PC-3 (cell line): ENCODE measurements around the gene EXOC2. TPM values are rescaled to one million over a fixed set of nuclear protein-coding genes. Genes with fewer than 3 reads are reported as not detected.

Experiments used
- ATAC-seq: fragments of 200-7000 bp; cut with Tn5 transposase; 2 replicates; pipeline ENCODE4 v1.9.1; 2020; ENCODE audit warnings: mild to moderate bottlenecking, moderate library complexity
- BruUV-seq: library from RNA; stranded (reverse); fragments of 400-500 nt; replicated peaks from 2 replicates; lab custom pipeline; 2021; lab: Mats Ljungman, UMichigan
- CTCF ChIA-PET: fragments of 300-600 bp; sonication (Branson Sonifier 250); formaldehyde crosslinking; loops from one replicate; lab custom pipeline; 2022; ENCODE audit warnings: antibody characterized with exemption; lab: Charles Lee
- POLR2A ChIA-PET: fragments of 300-600 bp; sonication (Branson Sonifier 250); formaldehyde crosslinking; loops from one replicate; lab custom pipeline; 2022; ENCODE audit warnings: antibody characterized with exemption; ENCODE audit not compliant: unreplicated experiment; lab: Charles Lee
- DNase-seq: peaks from one replicate; pipeline ENCODE4 v3.0.0-alpha.2; 2015
- H2AFZ ChIP-seq: fragments of 300-600 bp; sonication (generic); 2 replicates; pipeline ENCODE4 v1.6.0; 2016; ENCODE audit warnings: antibody characterized with exemption, low read length
- H3F3A ChIP-seq: fragments of 300-600 bp; sonication (generic); one replicate; pipeline ENCODE4 v1.6.0; 2017; ENCODE audit warnings: antibody characterized with exemption, low read length, control low read depth, mild to moderate bottlenecking; ENCODE audit not compliant: unreplicated experiment
- H3K27ac ChIP-seq: fragments of 300-600 bp; sonication (generic); 2 replicates; pipeline ENCODE4 v1.5.1; 2016; ENCODE audit warnings: mild to moderate bottlenecking, low read length
- H3K27me3 ChIP-seq: fragments of 300-600 bp; sonication (generic); 2 replicates; pipeline ENCODE4 v1.6.1; 2016; ENCODE audit warnings: low read length, mixed read lengths
- H3K36me3 ChIP-seq: fragments of 300-600 bp; sonication (generic); 2 replicates; pipeline ENCODE4 v1.6.1; 2016; ENCODE audit warnings: low read depth, mixed run types, low read length, mixed read lengths
- H3K4me1 ChIP-seq: fragments of 300-600 bp; sonication (generic); 2 replicates; pipeline ENCODE4 v1.5.1; 2016; ENCODE audit warnings: low read length; ENCODE audit not compliant: insufficient read depth
- H3K4me2 ChIP-seq: fragments of 300-600 bp; sonication (generic); 2 replicates; pipeline ENCODE4 v1.6.0; 2016; ENCODE audit warnings: low read length
- H3K4me3 ChIP-seq: fragments of 300-600 bp; sonication (generic); 2 replicates; pipeline ENCODE4 v1.5.1; 2016; ENCODE audit warnings: mild to moderate bottlenecking, low read length, mixed read lengths
- H3K79me2 ChIP-seq: fragments of 300-600 bp; sonication (generic); 2 replicates; pipeline ENCODE4 v1.6.1; 2017; ENCODE audit warnings: low read length, mixed read lengths
- H3K9ac ChIP-seq: fragments of 300-600 bp; sonication (generic); 2 replicates; pipeline ENCODE4 v1.6.0; 2016; ENCODE audit warnings: mild to moderate bottlenecking, low read length
- H3K9me2 ChIP-seq: fragments of 300-600 bp; sonication (generic); replicated peaks from 2 replicates; pipeline ENCODE4 v1.6.1; 2016; ENCODE audit warnings: mixed run types, low read length, mixed read lengths
- H3K9me3 ChIP-seq: fragments of 300-600 bp; sonication (generic); 2 replicates; pipeline ENCODE4 v1.6.1; 2016; ENCODE audit warnings: low read length, mixed read lengths
- H4K20me1 ChIP-seq: fragments of 300-600 bp; sonication (generic); 2 replicates; pipeline ENCODE4 v1.6.1; 2016; ENCODE audit warnings: low read length, mixed read lengths
- EZH2 ChIP-seq: fragments of 300-600 bp; sonication (generic); IDR thresholded peaks from one replicate; pipeline ENCODE4 v1.6.1; 2017; ENCODE audit warnings: antibody characterized with exemption, mild to moderate bottlenecking, low read length; ENCODE audit not compliant: unreplicated experiment
- EZH2phosphoT487 ChIP-seq: fragments of 300-600 bp; sonication (generic); IDR thresholded peaks from 2 replicates; pipeline ENCODE4 v1.6.1; 2018; ENCODE audit warnings: mild to moderate bottlenecking, antibody characterized with exemption, low read length, borderline replicate concordance
- intact Hi-C: fragments of 100-400 bp; cut with micrococcal nuclease; formaldehyde crosslinking; loops from 2 replicates; pipeline ENCODE4 v1.9.0; 2023
- total RNA-seq: library from RNA; depleted of rRNA; stranded (reverse); fragments of >200 nt; gene quantifications from 2 replicates; pipeline ENCODE4 v1.2.3, GENCODE V29; 2014
- TF ChIP-seq, protein P1 (sequence below): fragments of 300-600 bp; sonication (generic); conservative IDR thresholded peaks from 2 replicates; pipeline ENCODE4 v1.5.1; 2017; ENCODE audit warnings: antibody characterized with exemption, low read depth, mild to moderate bottlenecking, low read length

The EXOC2 gene
- total RNA-seq, 1 experiment from 2014 or later = 27.7 TPM

GRCh38 chr6:456358-456867 is 236.5 kb downstream of the EXOC2 start:
- intact Hi-C loops = no loop called here
- Histone ChIP-seq H3K4me1 (peaks cover 6% of the 10 kb centered on the region; the same call in 1 of the 2 replicates), H3K36me3 (no peaks in the 10 kb centered on the region), H3K9me3 (no peaks in the 10 kb centered on the region), H3K27ac (no peak overlapping the region), H3K9me2 (no peaks in the 10 kb centered on the region), H3F3A (no peaks in the 10 kb centered on the region), H3K4me3 (no peak overlapping the region), H3K27me3 (peaks cover 13% of the 10 kb centered on the region; the same call in 1 of the 2 replicates), H3K79me2 (no peaks in the 10 kb centered on the region), H3K4me2 (no peak overlapping the region), H2AFZ (no peak overlapping the region), H4K20me1 (no peaks in the 10 kb centered on the region), H3K9ac (no peak overlapping the region)
- ChIA-PET CTCF (no interaction called here), POLR2A (no interaction called here)
- BruUV-seq = no TSS peak
- DNase-seq (no peak), ATAC-seq (no peak)
- TF ChIP-seq EZH2phosphoT487 (no peak), EZH2 (no peak)
- TF ChIP-seq, protein P1, sequence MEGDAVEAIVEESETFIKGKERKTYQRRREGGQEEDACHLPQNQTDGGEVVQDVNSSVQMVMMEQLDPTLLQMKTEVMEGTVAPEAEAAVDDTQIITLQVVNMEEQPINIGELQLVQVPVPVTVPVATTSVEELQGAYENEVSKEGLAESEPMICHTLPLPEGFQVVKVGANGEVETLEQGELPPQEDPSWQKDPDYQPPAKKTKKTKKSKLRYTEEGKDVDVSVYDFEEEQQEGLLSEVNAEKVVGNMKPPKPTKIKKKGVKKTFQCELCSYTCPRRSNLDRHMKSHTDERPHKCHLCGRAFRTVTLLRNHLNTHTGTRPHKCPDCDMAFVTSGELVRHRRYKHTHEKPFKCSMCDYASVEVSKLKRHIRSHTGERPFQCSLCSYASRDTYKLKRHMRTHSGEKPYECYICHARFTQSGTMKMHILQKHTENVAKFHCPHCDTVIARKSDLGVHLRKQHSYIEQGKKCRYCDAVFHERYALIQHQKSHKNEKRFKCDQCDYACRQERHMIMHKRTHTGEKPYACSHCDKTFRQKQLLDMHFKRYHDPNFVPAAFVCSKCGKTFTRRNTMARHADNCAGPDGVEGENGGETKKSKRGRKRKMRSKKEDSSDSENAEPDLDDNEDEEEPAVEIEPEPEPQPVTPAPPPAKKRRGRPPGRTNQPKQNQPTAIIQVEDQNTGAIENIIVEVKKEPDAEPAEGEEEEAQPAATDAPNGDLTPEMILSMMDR = no peak

GRCh38 chr6:455835-456234 is 237.1 kb downstream of the EXOC2 start:
- Histone ChIP-seq H3K27ac (no peak overlapping the region), H3K36me3 (no peaks in the 10 kb centered on the region), H3F3A (no peaks in the 10 kb centered on the region), H3K9ac (no peak overlapping the region), H3K9me2 (no peaks in the 10 kb centered on the region), H3K4me3 (no peak overlapping the region), H3K4me1 (peaks cover 6% of the 10 kb centered on the region; the same call in 1 of the 2 replicates), H3K9me3 (no peaks in the 10 kb centered on the region), H4K20me1 (no peaks in the 10 kb centered on the region), H2AFZ (no peak overlapping the region), H3K4me2 (no peak overlapping the region), H3K79me2 (no peaks in the 10 kb centered on the region), H3K27me3 (peaks cover 8% of the 10 kb centered on the region; the same call in 1 of the 2 replicates)
- intact Hi-C loops = no loop called here
- DNase-seq = no peak
- CTCF ChIA-PET = no interaction called here
- POLR2A ChIA-PET = no interaction called here
- no peak for ATAC-seq
- no TSS peak for BruUV-seq
- TF ChIP-seq, protein P1 = no peak
- no peak for TF ChIP-seq EZH2phosphoT487
- TF ChIP-seq EZH2 = no peak

- H3K9me2 ChIP-seq = no peaks in the 10 kb centered on the region
- H3K4me2 ChIP-seq = 0 out of 2 replicates have a peak overlapping the region, but pooled peaks have one; percentile 4
- ChIA-PET POLR2A (no interaction called here), CTCF (no interaction called here)
- BruUV-seq = no TSS peak
- DNase-seq (peak; percentile 66), ATAC-seq (peak; percentile 76)
- H3K9me3 ChIP-seq = no peaks in the 10 kb centered on the region
- no peak overlapping the region for H3K4me3 ChIP-seq
- H3K27ac ChIP-seq = no peak overlapping the region
- no peak overlapping the region for H3K9ac ChIP-seq
- no peaks in the 10 kb centered on the region for H3F3A ChIP-seq
- TF ChIP-seq, protein P1 = no peak
- TF ChIP-seq EZH2 (no peak), EZH2phosphoT487 (no peak)
- H3K27me3 ChIP-seq = 0 out of 2 replicates have a peak, but pooled peaks cover 5% of the 10 kb centered on the region
- H3K36me3 ChIP-seq = no peaks in the 10 kb centered on the region
- H3K79me2 ChIP-seq = no peaks in the 10 kb centered on the region
- intact Hi-C loops = no loop called here
- H4K20me1 ChIP-seq = no peaks in the 10 kb centered on the region
- peaks cover 6% of the 10 kb centered on the region; the same call in 1 of the 2 replicates for H3K4me1 ChIP-seq
- H2AFZ ChIP-seq = no peak overlapping the region; the same call in 1 of the 2 replicates
These were observed 237.8 kb downstream of the EXOC2 start for GRCh38 chr6:455006-455585.
